WERI-Rb-1 (cell line): ENCODE results near the gene PRRT1.

ENCODE experiments used
- DNase-seq: peaks from one replicate; pipeline ENCODE4 v3.0.0-alpha.2; 2020
- H3K27ac ChIP-seq: fragments of 250-450 bp; sonication (Bioruptor Pico); 2 replicates; pipeline ENCODE4 v1.5.1; 2020; ENCODE audit warnings: mild to moderate bottlenecking, moderate library complexity
- H3K27me3 ChIP-seq: fragments of 250-450 bp; sonication (Bioruptor Pico); 2 replicates; pipeline ENCODE4 v1.5.1; 2021; ENCODE audit warnings: mild to moderate bottlenecking, low read depth, moderate library complexity; ENCODE audit not compliant: insufficient read depth, severe bottlenecking
- H3K36me3 ChIP-seq: fragments of 250-450 bp; sonication (Bioruptor Pico); 2 replicates; pipeline ENCODE4 v1.5.1; 2020; ENCODE audit warnings: mild to moderate bottlenecking, moderate library complexity
- H3K4me3 ChIP-seq: 2 replicates; pipeline ENCODE4 v1.5.1; 2011; ENCODE audit warnings: low read depth, mild to moderate bottlenecking, control low read depth, low read length
- H3K9me3 ChIP-seq: fragments of 250-450 bp; sonication (Bioruptor Pico); 2 replicates; pipeline ENCODE4 v1.5.1; 2021; ENCODE audit warnings: mild to moderate bottlenecking, moderate library complexity; ENCODE audit not compliant: severe bottlenecking
- CTCF ChIP-seq: IDR thresholded peaks from 2 replicates; pipeline ENCODE4 v1.5.1; 2011; ENCODE audit warnings: low read depth, mild to moderate bottlenecking, control low read depth, inconsistent platforms, low read length

Gene PRRT1

DNA sequence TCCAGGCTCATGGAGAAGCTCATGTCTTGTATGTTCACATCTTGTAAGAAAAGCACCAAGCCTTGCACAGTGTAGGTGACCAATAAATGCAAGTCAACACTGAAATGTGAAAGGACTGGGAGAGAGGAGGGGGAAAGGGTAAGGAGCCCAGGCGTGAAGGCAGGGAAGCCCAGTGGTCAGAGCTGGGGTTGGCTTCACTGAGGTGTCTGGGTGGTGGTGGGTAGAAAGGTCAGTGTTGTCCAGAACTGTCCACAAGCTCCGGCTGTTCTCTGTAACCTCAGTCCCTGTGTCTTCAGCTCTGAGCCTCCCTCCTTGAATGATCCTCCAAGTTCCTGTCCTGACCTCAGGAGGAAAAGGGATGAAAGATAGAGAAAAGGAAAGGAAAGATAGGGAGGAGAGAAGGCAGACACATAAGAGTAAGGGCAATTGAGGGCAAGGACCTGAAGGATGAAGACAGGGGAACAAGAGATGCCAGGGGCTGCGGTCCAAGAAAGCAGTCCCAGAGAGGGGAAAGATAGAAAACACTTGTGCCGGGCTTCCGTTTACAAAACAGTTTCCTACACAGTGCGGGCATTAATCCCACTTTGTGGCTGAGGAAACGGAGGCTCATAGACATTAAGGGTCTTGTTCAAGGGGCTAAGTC, 40.2 kb downstream of the PRRT1 start:
- Histone ChIP-seq H3K27me3 (peaks cover 24% of the 10 kb centered on the region), H3K27ac (no peak overlapping the region), H3K9me3 (no peaks in the 10 kb centered on the region), H3K4me3 (no peak overlapping the region), H3K36me3 (peaks cover 20% of the 10 kb centered on the region)
- DNase-seq, result no peak
- TF ChIP-seq CTCF, result no peak

DNA sequence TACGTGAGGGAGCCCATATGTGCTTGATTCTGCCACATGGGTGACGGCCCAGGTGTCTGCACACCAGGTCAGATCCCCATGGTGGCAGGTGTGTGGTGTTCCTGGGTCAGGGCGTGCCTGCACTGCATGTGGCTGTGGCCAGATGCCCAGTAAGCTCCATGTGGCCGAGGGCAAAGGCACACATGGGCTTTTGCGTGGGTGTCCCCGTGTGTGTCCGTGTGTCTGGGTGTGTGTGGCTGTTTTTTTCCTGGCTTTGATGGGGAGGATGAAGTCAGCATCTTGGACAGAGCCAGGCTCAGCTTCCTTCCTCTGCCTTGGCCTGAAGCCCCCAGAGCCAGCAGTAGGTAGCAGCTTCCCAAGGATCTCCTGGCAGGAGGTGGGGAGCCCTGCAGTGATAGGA, 41.1 kb downstream of the PRRT1 start:
- Histone ChIP-seq H3K4me3 (no peak overlapping the region), H3K27ac (no peak overlapping the region), H3K36me3 (peaks cover 11% of the 10 kb centered on the region), H3K27me3 (peaks cover 25% of the 10 kb centered on the region), H3K9me3 (no peaks in the 10 kb centered on the region)
- TF ChIP-seq CTCF, result no peak
- no peak for DNase-seq

GRCh38 chr6:32109765-32110160, 42.0 kb downstream of the PRRT1 start:
- Histone ChIP-seq H3K9me3 (no peaks in the 10 kb centered on the region), H3K36me3 (peaks cover 5% of the 10 kb centered on the region), H3K4me3 (no peak overlapping the region), H3K27ac (no peak overlapping the region), H3K27me3 (peaks cover 25% of the 10 kb centered on the region)
- DNase-seq, result no peak
- TF ChIP-seq CTCF, result no peak

- Histone ChIP-seq H3K4me3 (no peak within 1 kb of the TSS), H3K36me3 (0 out of 2 replicates have a peak, but pooled peaks cover 3% of the 10 kb centered on the region), H3K27me3 (peaks cover 25% of the 10 kb centered on the region), H3K9me3 (no peaks in the 10 kb centered on the region), H3K27ac (no peak within 1 kb of the TSS)
- no peak for DNase-seq
- TF ChIP-seq CTCF, result no peak
These were observed 42.5 kb downstream of the PRRT1 start, which contains the start of gene TNXB for GRCh38 chr6:32109114-32109764. Gene TNXB (minus strand): TSS chr6:32109338. CDS start chr6:32098198, 11,140 bp downstream.

- H3K4me3 ChIP-seq, result no peak overlapping the region
- H3K27me3 ChIP-seq, result peaks cover 25% of the 10 kb centered on the region
- H3K27ac ChIP-seq, result no peak overlapping the region
- H3K9me3 ChIP-seq, result no peaks in the 10 kb centered on the region
- DNase-seq, result no peak
- TF ChIP-seq CTCF, result no peak
- 0 out of 2 replicates have a peak, but pooled peaks cover 3% of the 10 kb centered on the region for H3K36me3 ChIP-seq
These were observed 43.0 kb downstream of the PRRT1 start for GRCh38 chr6:32108727-32109113.
